OCI-LY3 (cell line): ENCODE data around the gene IL1RAPL1.

ENCODE experiments used
- H2AFZ ChIP-seq: fragments of 200-600, 300-600 bp; shearing (Covaris generic); 2 replicates; pipeline ENCODE4 v1.6.0; 2014; ENCODE audit warnings: antibody characterized with exemption, low read depth, low read length
- H3K27ac ChIP-seq: fragments of 200-600, 300-600 bp; sonication (generic); 2 replicates; pipeline ENCODE4 v1.5.1; 2014; ENCODE audit warnings: mild to moderate bottlenecking, low read length, moderate library complexity, mixed read lengths
- H3K27me3 ChIP-seq: fragments of 200-600, 300-600 bp; sonication (generic); 2 replicates; pipeline ENCODE4 v1.6.1; 2014; ENCODE audit warnings: low read depth, low read length, mixed read lengths
- H3K36me3 ChIP-seq: fragments of 200-600, 300-600 bp; sonication (generic); replicated peaks from 2 replicates; pipeline ENCODE3; 2014; ENCODE audit warnings: low read depth, low read length, mixed read lengths
- H3K4me1 ChIP-seq: fragments of 300-600, 200-600 bp; sonication (generic); 2 replicates; pipeline ENCODE4 v1.6.1; 2014; ENCODE audit warnings: low read length, mixed read lengths
- H3K4me2 ChIP-seq: fragments of 200-600, 300-600 bp; sonication (generic); 2 replicates; pipeline ENCODE4 v1.6.1; 2014; ENCODE audit warnings: low read length, mixed read lengths
- H3K4me3 ChIP-seq: fragments of 300-600, 200-600 bp; sonication (generic); 2 replicates; pipeline ENCODE4 v1.5.1; 2014; ENCODE audit warnings: antibody characterized with exemption, mild to moderate bottlenecking, low read length, moderate library complexity
- H3K79me2 ChIP-seq: fragments of 300-600, 200-600 bp; shearing (Covaris generic); 2 replicates; pipeline ENCODE4 v1.6.1; 2014; ENCODE audit warnings: mild to moderate bottlenecking, low read length, mixed read lengths
- H3K9ac ChIP-seq: fragments of 300-600, 200-600 bp; shearing (Covaris generic); 2 replicates; pipeline ENCODE4 v1.6.0; 2014; ENCODE audit warnings: mild to moderate bottlenecking, low read length, moderate library complexity
- H3K9me3 ChIP-seq: fragments of 200-600, 300-600 bp; shearing (Covaris generic); 2 replicates; pipeline ENCODE4 v1.6.1; 2014; ENCODE audit warnings: low read length, mixed read lengths; ENCODE audit not compliant: insufficient read depth
- H4K20me1 ChIP-seq: fragments of 200-600, 300-600 bp; sonication (generic); 2 replicates; pipeline ENCODE4 v1.6.1; 2016; ENCODE audit warnings: low read length, mixed read lengths; ENCODE audit not compliant: insufficient read depth
- CTCF ChIP-seq: fragments of 200-600, 300-600 bp; sonication (generic); IDR thresholded peaks from 2 replicates; pipeline ENCODE4 v1.5.1; 2014; ENCODE audit warnings: antibody characterized with exemption, low read length, low read depth
- EZH2phosphoT487 ChIP-seq: fragments of 200-600 bp; shearing (Covaris generic); IDR thresholded peaks from 2 replicates; pipeline ENCODE4 v1.6.1; 2018; ENCODE audit warnings: antibody characterized with exemption, mixed run types, low read depth

IL1RAPL1 gene

GRCh38 chrX:29130905-29131304 is 543.7 kb downstream of the IL1RAPL1 start:
- Histone ChIP-seq H4K20me1 (no peaks in the 10 kb centered on the region), H3K4me1 (no peaks in the 10 kb centered on the region), H3K4me3 (no peak overlapping the region), H3K27me3 (no peaks in the 10 kb centered on the region), H3K9me3 (no peaks in the 10 kb centered on the region), H3K9ac (no peak overlapping the region), H3K4me2 (no peak overlapping the region), H2AFZ (no peak overlapping the region), H3K27ac (no peak overlapping the region), H3K36me3 (no peaks in the 10 kb centered on the region), H3K79me2 (no peaks in the 10 kb centered on the region)
- TF ChIP-seq EZH2phosphoT487 = no peak
- TF ChIP-seq CTCF = no peak

- H2AFZ ChIP-seq = no peak overlapping the region
- TF ChIP-seq CTCF (no peak), EZH2phosphoT487 (no peak)
- no peaks in the 10 kb centered on the region for H3K79me2 ChIP-seq
These were observed 549.7 kb downstream of the IL1RAPL1 start for GRCh38 chrX:29136904-29137303.

GRCh38 chrX:29138003-29138402 is 550.8 kb downstream of the IL1RAPL1 start:
- Histone ChIP-seq H3K9ac (no peak overlapping the region), H3K4me2 (no peak overlapping the region), H3K36me3 (no peaks in the 10 kb centered on the region), H4K20me1 (no peaks in the 10 kb centered on the region), H3K79me2 (no peaks in the 10 kb centered on the region), H2AFZ (no peak overlapping the region), H3K4me3 (no peak overlapping the region), H3K27me3 (no peaks in the 10 kb centered on the region), H3K9me3 (no peaks in the 10 kb centered on the region), H3K4me1 (no peaks in the 10 kb centered on the region), H3K27ac (no peak overlapping the region)
- TF ChIP-seq EZH2phosphoT487 = no peak
- no peak for TF ChIP-seq CTCF

More at GRCh38 chrX:29136904-29137303, 549.7 kb downstream of the IL1RAPL1 start:
- Histone ChIP-seq H3K27ac (no peak overlapping the region), H3K4me1 (no peaks in the 10 kb centered on the region), H4K20me1 (no peaks in the 10 kb centered on the region), H3K27me3 (no peaks in the 10 kb centered on the region), H3K4me3 (no peak overlapping the region), H3K36me3 (no peaks in the 10 kb centered on the region), H3K9ac (no peak overlapping the region), H3K9me3 (no peaks in the 10 kb centered on the region), H3K4me2 (no peak overlapping the region)

GRCh38 chrX:29143356-29143755 is 556.1 kb downstream of the IL1RAPL1 start:
- H3K27me3 ChIP-seq = no peaks in the 10 kb centered on the region
- no peaks in the 10 kb centered on the region for H3K36me3 ChIP-seq
- H3K79me2 ChIP-seq = no peaks in the 10 kb centered on the region
- H3K27ac ChIP-seq = no peak overlapping the region
- H4K20me1 ChIP-seq = no peaks in the 10 kb centered on the region
- no peak for TF ChIP-seq CTCF
- no peak for TF ChIP-seq EZH2phosphoT487
- H3K4me2 ChIP-seq = no peak overlapping the region
- no peak overlapping the region for H3K9ac ChIP-seq
- H3K9me3 ChIP-seq = no peaks in the 10 kb centered on the region
- H2AFZ ChIP-seq = no peak overlapping the region
- no peak overlapping the region for H3K4me3 ChIP-seq
- H3K4me1 ChIP-seq = no peaks in the 10 kb centered on the region
